SK-N-MC (cell line): ENCODE data around the gene DYNC1LI1.

Experiments used
- DNase-seq: peaks from one replicate; pipeline ENCODE4 v3.0.0-alpha.2; 2011; ENCODE audit warnings: low read depth, low spot score
- H3K27ac ChIP-seq: fragments of 200-600 bp; sonication (generic); 2 replicates; pipeline ENCODE4 v1.5.1; 2016; ENCODE audit warnings: mixed run types
- H3K36me3 ChIP-seq: fragments of 200-600 bp; sonication (generic); 2 replicates; pipeline ENCODE4 v1.6.1; 2017; ENCODE audit warnings: antibody characterized with exemption, low read length, mixed read lengths; ENCODE audit not compliant: insufficient read depth
- H3K4me3 ChIP-seq: fragments of 200-600 bp; sonication (generic); 2 replicates; pipeline ENCODE4 v1.5.1; 2016
- H3K9ac ChIP-seq: fragments of 200-600 bp; sonication (generic); 2 replicates; pipeline ENCODE4 v1.8.0; 2017; ENCODE audit warnings: mixed run types, mixed read lengths; ENCODE audit not compliant: insufficient read length
- H3K9me3 ChIP-seq: fragments of 200-600 bp; sonication (generic); 2 replicates; pipeline ENCODE4 v1.6.1; 2017; ENCODE audit warnings: low read depth, mild to moderate bottlenecking, antibody characterized with exemption, low read length, moderate library complexity, mixed read lengths
- EZH2 ChIP-seq: fragments of 200-600 bp; sonication (generic); IDR thresholded peaks from one replicate; pipeline ENCODE4 v1.6.1; 2017; ENCODE audit warnings: antibody characterized with exemption
- FOXP2 ChIP-seq: optimal IDR thresholded peaks from 2 replicates; pipeline ENCODE3; 2011; ENCODE audit warnings: mild to moderate bottlenecking, moderate library complexity; ENCODE audit not compliant: insufficient read depth; ENCODE audit errors: extremely low read length, control extremely low read depth
- POLR2AphosphoS5 ChIP-seq: IDR thresholded peaks from 2 replicates; pipeline ENCODE4 v1.6.1; 2012; ENCODE audit warnings: mild to moderate bottlenecking, low read depth, low read length, borderline replicate concordance

Gene DYNC1LI1

DNA sequence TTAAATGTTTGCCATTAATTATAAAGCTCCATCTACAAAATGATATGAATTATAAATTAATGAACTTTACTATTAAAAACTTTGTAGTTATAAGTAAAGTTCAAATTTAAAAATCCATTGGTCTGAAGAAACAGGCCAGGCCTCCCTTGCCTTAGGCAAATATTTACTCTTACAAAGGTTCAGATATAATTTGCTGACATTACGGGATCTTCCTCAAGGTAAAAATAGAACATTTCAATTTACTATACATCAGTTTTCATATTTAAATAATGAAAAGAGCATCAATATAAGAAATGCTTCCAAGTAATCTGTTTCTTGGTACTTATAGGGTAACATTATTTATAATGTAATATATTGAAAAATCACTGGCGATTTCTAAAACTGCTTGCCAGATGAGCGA is 71.7 kb downstream of the DYNC1LI1 start:
- Histone ChIP-seq H3K9ac (no peak overlapping the region), H3K4me3 (no peak overlapping the region), H3K36me3 (no peaks in the 10 kb centered on the region), H3K9me3 (no peaks in the 10 kb centered on the region), H3K27ac (no peak overlapping the region)
- DNase-seq: no peak
- TF ChIP-seq POLR2AphosphoS5 (no peak), FOXP2 (no peak), EZH2 (no peak)

DNA sequence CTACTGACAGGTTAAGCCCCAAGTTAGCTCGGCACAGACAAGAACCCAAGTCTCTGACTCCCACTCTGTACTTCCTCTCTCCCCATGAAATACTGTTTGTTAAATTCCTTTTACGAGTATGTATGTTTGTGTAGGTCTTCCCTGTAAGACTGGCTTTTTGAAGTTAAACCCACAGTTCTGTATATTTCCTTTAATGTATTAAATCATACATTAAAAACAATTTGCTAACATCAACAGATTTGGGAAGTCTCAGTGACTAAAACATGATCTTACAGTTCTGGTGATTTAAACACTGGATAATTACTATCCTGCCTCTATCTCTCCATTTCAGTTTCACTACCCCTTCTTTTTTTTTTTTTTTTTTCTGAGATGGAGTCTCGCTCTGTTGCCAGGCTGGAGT is 72.4 kb downstream of the DYNC1LI1 start:
- Histone ChIP-seq H3K9me3 (no peaks in the 10 kb centered on the region), H3K27ac (no peak overlapping the region), H3K36me3 (no peaks in the 10 kb centered on the region), H3K4me3 (no peak overlapping the region), H3K9ac (no peak overlapping the region)
- no peak for TF ChIP-seq POLR2AphosphoS5
- TF ChIP-seq EZH2: no peak
- no peak for TF ChIP-seq FOXP2
- DNase-seq: no peak

DNA sequence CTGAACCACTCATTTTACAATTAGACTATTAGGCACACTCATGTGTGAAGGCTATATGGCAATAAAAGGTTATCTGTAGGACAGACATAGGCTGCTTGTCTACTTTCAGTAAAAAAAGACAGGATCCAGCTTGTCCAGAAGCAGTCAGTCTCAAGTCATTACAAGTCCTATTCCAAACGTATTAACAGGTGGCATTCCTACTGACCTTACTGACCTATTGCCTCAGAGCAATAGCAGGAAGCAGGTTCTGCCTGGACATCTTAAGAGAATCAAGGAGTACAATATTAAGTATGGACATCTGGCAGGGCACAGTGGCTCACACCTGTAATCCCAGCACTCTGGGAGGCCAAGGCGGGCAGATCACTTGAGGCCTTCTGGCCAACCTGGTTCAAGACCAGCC is 75.0 kb downstream of the DYNC1LI1 start:
- no peak overlapping the region for H3K27ac ChIP-seq
- no peaks in the 10 kb centered on the region for H3K9me3 ChIP-seq
- no peaks in the 10 kb centered on the region for H3K36me3 ChIP-seq
- TF ChIP-seq FOXP2 (no peak), EZH2 (no peak), POLR2AphosphoS5 (no peak)
- DNase-seq: no peak
- H3K4me3 ChIP-seq: no peak overlapping the region
- no peak overlapping the region for H3K9ac ChIP-seq

DNA sequence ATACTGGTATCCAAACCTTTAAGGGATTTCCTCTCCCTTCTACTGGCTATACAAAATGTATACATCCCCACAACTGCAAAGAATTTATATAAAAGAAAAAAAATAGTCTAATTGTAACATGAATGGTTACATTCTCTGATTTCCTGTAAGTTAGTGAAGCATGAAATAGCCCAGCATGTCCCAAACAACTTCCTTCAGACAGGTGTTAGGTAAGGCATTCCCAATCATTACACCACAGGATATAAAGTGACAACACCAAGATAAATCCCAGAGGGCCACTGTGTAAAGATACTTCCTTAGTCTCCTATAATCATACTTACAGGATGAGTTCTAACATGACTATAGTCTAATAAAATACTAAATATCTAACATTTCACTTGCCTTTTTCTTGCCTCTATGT is 75.6 kb downstream of the DYNC1LI1 start:
- no peak for TF ChIP-seq EZH2
- no peak for TF ChIP-seq POLR2AphosphoS5
- TF ChIP-seq FOXP2: no peak
- H3K27ac ChIP-seq: no peak overlapping the region
- no peak for DNase-seq

DNA sequence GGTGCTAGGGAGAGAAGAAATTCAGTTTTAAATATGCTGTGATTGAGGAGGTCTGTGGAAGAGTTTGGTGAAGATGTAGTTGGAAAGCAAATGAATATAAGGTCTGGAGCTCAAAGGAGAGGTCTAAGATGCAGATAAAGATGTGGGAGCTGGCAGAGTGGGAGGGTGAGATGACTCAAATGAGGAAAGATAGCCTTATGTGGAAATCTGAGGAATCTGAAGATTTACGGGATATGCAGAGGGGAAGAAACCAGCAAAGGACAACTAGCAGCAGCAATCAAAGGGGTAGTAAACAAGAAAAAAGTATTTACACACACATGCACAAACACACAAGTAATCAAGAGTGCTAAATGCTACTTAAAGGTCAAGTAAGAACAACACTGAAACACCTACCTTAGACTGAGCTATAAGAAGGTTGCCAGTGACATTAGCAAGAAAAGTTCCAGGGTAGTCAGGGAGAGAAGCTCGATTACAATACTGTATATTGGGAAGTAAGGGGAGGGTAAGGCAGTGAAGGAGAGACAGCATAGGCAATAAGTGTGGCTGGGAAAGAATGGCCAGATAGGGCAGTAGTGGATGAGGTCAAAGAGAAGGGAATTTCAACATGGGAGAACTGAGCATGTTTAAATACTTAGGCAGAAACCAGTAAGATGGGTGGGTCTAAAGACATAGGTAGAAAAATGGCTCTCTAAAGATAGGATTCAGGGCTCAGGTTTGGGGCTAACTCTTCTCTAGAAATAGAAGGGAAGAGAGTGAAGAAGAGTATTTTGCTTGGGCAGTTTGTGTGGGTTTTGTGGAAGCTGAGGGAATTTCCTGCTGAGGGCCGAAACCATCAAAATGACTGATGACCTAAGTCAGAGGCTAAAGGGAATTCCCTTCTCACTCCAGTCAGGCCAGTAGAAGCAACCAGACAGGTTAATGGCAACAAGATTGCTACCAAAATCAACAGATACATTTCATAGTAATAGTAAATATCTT is 76.9 kb downstream of the DYNC1LI1 start:
- DNase-seq: no peak
- H3K4me3 ChIP-seq: no peak overlapping the region
- H3K36me3 ChIP-seq: no peaks in the 10 kb centered on the region
- H3K27ac ChIP-seq: no peak overlapping the region
- no peak overlapping the region for H3K9ac ChIP-seq
- TF ChIP-seq POLR2AphosphoS5 (no peak), FOXP2 (no peak), EZH2 (no peak)
- no peaks in the 10 kb centered on the region for H3K9me3 ChIP-seq

More for the DNA sequence above, 75.6 kb downstream of the DYNC1LI1 start:
- no peak overlapping the region for H3K4me3 ChIP-seq
- H3K9me3 ChIP-seq: no peaks in the 10 kb centered on the region
- H3K36me3 ChIP-seq: no peaks in the 10 kb centered on the region
- no peak overlapping the region for H3K9ac ChIP-seq

DNA sequence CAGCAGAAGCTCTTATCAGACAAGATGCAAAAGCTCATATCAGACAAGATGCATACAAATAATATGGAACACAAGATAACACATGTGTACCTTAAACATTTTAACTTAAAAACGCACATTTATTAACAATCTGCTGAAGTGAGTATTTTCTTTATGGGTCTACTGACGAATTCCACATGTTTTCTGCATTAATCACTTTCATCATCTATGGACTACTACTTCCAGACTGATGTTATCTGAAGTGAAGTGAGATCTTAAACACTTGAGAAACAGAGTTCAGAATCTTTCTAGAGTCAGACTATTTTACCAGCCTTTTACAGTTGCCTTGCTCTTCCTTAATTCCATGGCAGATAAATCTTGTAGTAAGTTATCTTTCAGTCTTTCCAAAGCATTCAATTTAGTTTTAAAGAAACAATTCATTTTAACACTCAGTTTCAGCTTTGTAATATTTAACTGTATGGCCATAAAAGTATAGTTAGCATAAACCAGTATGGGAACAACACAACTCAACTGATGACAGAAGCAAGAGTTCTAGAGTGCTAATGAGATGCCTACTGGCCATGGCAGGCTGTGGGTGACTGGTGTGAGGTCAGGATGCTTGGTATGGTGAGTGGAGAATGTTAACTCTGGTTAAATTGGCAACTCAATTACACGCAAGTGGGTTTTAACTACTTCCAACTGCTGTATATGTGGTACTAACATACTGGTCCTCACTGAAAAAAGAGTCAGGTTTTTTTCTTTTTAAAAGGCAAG is 77.8 kb downstream of the DYNC1LI1 start:
- TF ChIP-seq FOXP2 (no peak), EZH2 (no peak), POLR2AphosphoS5 (no peak)
- Histone ChIP-seq H3K36me3 (no peaks in the 10 kb centered on the region), H3K9ac (no peak overlapping the region), H3K4me3 (no peak overlapping the region), H3K9me3 (no peaks in the 10 kb centered on the region), H3K27ac (no peak overlapping the region)
- DNase-seq: no peak

DNA sequence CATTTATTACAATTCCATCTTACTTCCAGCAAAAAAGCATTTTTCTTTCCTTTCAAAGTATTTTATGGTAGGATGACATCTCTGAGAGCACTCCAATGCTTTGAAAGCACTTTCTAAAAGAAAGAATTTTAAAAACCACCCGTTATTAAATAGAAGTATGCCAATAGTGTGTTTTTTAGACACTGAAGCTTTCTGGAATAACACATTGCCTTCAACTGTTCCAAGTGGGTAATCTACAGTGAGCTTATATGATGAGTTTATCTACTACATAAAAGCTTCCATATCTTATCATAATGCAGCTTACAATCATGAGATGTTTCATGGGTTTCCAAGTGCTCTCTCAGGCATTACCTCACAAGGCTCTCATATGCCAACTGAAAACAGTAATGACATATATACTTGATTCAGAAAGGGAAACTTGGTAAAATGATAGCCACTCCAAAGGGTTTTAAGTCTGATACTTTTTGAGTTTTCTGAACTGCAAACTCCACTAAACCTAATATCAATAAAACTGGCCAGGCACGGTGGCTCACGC is 82.1 kb downstream of the DYNC1LI1 start:
- DNase-seq: no peak
- Histone ChIP-seq H3K9me3 (no peaks in the 10 kb centered on the region), H3K4me3 (no peak overlapping the region), H3K9ac (no peak overlapping the region), H3K27ac (no peak overlapping the region), H3K36me3 (no peaks in the 10 kb centered on the region)
- TF ChIP-seq FOXP2 (no peak), POLR2AphosphoS5 (no peak), EZH2 (no peak)

DNA sequence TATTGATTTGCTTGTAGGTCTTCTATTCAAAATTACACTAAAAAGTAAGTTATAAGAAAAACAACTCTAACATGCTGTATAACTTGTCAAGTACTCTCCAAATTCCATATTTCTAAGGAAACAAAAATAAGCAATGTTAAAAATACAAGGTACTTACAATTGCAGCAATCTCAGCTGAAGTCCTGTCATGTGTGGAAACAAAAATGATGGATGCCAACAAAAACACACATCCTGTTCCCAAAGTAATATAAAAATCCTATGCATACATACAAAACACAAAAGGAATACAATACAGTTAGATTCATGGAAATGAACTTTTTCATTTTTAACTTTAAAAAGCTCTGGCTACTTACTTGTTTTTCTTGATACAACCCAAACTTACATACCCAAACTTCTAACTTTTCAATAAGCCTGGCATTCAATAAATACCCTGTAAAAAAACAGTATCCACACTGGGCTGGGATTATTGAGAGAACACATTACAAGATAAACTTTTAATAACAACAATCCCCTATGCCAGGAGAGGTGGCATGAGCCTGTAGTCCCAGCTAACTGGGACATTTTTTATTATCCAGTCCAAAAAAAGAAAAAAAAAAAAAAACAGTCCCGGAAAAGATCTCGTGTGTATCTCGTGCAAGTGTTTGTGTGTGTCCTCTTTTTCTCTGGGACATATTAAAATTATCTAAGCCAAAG is 82.7 kb downstream of the DYNC1LI1 start:
- Histone ChIP-seq H3K9me3 (no peaks in the 10 kb centered on the region), H3K4me3 (no peak overlapping the region), H3K27ac (no peak overlapping the region), H3K9ac (no peak overlapping the region), H3K36me3 (no peaks in the 10 kb centered on the region)
- TF ChIP-seq FOXP2 (no peak), POLR2AphosphoS5 (no peak), EZH2 (no peak)
- no peak for DNase-seq
